ENCODE results near the gene PXDN.

The PXDN gene

GRCh38 chr2:1777781-1778180 lies 33.5 kb upstream of the PXDN start:
- Histone ChIP-seq H3K9me2 (replicated peaks; ENCODE audit: low read depth, low read length) (no peaks in the 10 kb centered on the region), H3K4me2 (ENCODE audit: low read depth, low read length, poor library complexity, severe bottlenecking) (no peak overlapping the region), H3F3A (ENCODE audit: low read depth) (no peaks in the 10 kb centered on the region), H3K4me3 (ENCODE audit: low read length, poor library complexity, severe bottlenecking) (no peak overlapping the region), H4K20me1 (ENCODE audit: insufficient read depth, low read length, poor library complexity, severe bottlenecking) (no peaks in the 10 kb centered on the region), H3K4me1 (ENCODE audit: insufficient read depth, low read length, poor library complexity, severe bottlenecking) (peaks cover 33% of the 10 kb centered on the region), H3K36me3 (ENCODE audit: insufficient read depth, low read length) (no peaks in the 10 kb centered on the region), H3K9ac (ENCODE audit: low read depth, low read length, poor library complexity, severe bottlenecking) (peak overlapping the region; percentile 19), H3K79me2 (ENCODE audit: insufficient read depth, low read length) (no peaks in the 10 kb centered on the region), H3K9me3 (ENCODE audit: insufficient read depth, low read depth, low read length) (no peaks in the 10 kb centered on the region), H3K27me3 (ENCODE audit: insufficient read depth, low read length, poor library complexity, severe bottlenecking) (no peaks in the 10 kb centered on the region), H2AFZ (ENCODE audit: low read length) (no peak overlapping the region)
- TF ChIP-seq, protein P1, sequence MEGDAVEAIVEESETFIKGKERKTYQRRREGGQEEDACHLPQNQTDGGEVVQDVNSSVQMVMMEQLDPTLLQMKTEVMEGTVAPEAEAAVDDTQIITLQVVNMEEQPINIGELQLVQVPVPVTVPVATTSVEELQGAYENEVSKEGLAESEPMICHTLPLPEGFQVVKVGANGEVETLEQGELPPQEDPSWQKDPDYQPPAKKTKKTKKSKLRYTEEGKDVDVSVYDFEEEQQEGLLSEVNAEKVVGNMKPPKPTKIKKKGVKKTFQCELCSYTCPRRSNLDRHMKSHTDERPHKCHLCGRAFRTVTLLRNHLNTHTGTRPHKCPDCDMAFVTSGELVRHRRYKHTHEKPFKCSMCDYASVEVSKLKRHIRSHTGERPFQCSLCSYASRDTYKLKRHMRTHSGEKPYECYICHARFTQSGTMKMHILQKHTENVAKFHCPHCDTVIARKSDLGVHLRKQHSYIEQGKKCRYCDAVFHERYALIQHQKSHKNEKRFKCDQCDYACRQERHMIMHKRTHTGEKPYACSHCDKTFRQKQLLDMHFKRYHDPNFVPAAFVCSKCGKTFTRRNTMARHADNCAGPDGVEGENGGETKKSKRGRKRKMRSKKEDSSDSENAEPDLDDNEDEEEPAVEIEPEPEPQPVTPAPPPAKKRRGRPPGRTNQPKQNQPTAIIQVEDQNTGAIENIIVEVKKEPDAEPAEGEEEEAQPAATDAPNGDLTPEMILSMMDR (conservative IDR thresholded peaks at IDR 0.05; ENCODE audit: low read length): no peak
- TF ChIP-seq EZH2phosphoT487 (IDR thresholded peaks at IDR 0.05; ENCODE audit: borderline replicate concordance): no peak

DNA sequence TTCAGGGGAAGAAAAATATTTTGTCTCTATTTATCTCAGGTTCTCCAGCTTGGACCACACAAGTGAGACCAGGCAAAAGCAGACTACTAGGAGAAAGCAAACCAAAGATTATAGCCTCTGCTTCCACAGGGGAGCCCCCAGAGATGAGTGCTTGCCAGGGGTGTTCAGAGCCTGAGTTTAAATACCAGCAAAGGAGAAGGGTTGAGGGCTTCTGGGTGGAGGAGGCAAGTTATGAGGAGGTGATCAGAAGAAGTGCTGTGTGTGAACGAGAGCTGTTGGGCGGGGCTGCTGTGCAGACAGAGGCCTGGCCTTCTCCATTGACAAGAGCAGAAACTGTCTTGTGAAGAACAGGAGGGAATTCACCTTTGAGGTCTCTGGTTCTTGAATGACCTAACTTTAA lies 32.8 kb upstream of the PXDN start:
- Histone ChIP-seq H3K27me3 (ENCODE audit: insufficient read depth, low read length, poor library complexity, severe bottlenecking) (no peaks in the 10 kb centered on the region), H3K4me1 (ENCODE audit: insufficient read depth, low read length, poor library complexity, severe bottlenecking) (peaks cover 26% of the 10 kb centered on the region), H3K4me3 (ENCODE audit: low read length, poor library complexity, severe bottlenecking) (no peak overlapping the region), H4K20me1 (ENCODE audit: insufficient read depth, low read length, poor library complexity, severe bottlenecking) (no peaks in the 10 kb centered on the region), H3K4me2 (ENCODE audit: low read depth, low read length, poor library complexity, severe bottlenecking) (no peak overlapping the region), H3K9me3 (ENCODE audit: insufficient read depth, low read depth, low read length) (no peaks in the 10 kb centered on the region), H3K36me3 (ENCODE audit: insufficient read depth, low read length) (no peaks in the 10 kb centered on the region), H3F3A (ENCODE audit: low read depth) (no peaks in the 10 kb centered on the region), H3K9me2 (replicated peaks; ENCODE audit: low read depth, low read length) (no peaks in the 10 kb centered on the region), H3K9ac (ENCODE audit: low read depth, low read length, poor library complexity, severe bottlenecking) (peak overlapping the region; percentile 19), H3K79me2 (ENCODE audit: insufficient read depth, low read length) (no peaks in the 10 kb centered on the region), H2AFZ (ENCODE audit: low read length) (no peak overlapping the region)
- TF ChIP-seq, protein P1 (conservative IDR thresholded peaks at IDR 0.05; ENCODE audit: low read length): no peak
- TF ChIP-seq EZH2phosphoT487 (IDR thresholded peaks at IDR 0.05; ENCODE audit: borderline replicate concordance): no peak

DNA sequence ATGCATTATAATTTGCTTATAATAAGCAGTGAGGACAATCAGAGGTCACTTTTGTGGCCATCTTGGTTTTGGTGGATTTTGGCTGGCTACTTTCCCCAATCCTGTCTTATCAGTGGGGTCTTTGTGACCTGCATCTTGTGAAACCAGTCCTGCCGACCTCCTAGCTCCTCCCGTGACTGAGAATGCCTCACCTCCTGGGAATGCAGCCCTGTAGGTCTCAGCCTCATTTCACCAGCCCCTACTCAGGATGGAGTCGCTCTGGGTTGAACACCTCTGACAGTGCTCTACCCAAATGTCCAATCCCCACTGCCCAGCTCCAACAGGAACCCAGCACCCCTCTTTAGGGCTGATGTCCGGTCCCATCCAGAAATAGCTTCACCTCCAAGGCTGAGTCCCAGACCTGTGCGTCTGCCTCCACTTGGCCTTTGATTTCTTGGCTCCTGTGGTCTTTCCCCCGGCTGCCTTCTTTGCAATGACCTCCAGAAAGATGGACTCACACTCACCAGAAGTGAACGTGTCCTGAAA lies 31.3 kb upstream of the PXDN start:
- no peaks in the 10 kb centered on the region for H4K20me1 ChIP-seq (ENCODE audit: insufficient read depth, low read length, poor library complexity, severe bottlenecking)
- no peaks in the 10 kb centered on the region for H3K36me3 ChIP-seq (ENCODE audit: insufficient read depth, low read length)
- H3K9ac ChIP-seq (ENCODE audit: low read depth, low read length, poor library complexity, severe bottlenecking): no peak overlapping the region
- no peaks in the 10 kb centered on the region for H3K9me2 ChIP-seq (replicated peaks; ENCODE audit: low read depth, low read length)
- H3K27me3 ChIP-seq (ENCODE audit: insufficient read depth, low read length, poor library complexity, severe bottlenecking): no peaks in the 10 kb centered on the region
- no peak overlapping the region for H2AFZ ChIP-seq (ENCODE audit: low read length)
- no peak overlapping the region for H3K4me2 ChIP-seq (ENCODE audit: low read depth, low read length, poor library complexity, severe bottlenecking)
- no peaks in the 10 kb centered on the region for H3K79me2 ChIP-seq (ENCODE audit: insufficient read depth, low read length)
- no peaks in the 10 kb centered on the region for H3F3A ChIP-seq (ENCODE audit: low read depth)
- no peak overlapping the region for H3K4me3 ChIP-seq (ENCODE audit: low read length, poor library complexity, severe bottlenecking)
- TF ChIP-seq, protein P1 (conservative IDR thresholded peaks at IDR 0.05; ENCODE audit: low read length): no peak
- no peak for TF ChIP-seq EZH2phosphoT487 (IDR thresholded peaks at IDR 0.05; ENCODE audit: borderline replicate concordance)
- no peaks in the 10 kb centered on the region for H3K9me3 ChIP-seq (ENCODE audit: insufficient read depth, low read depth, low read length)
- peaks cover 11% of the 10 kb centered on the region for H3K4me1 ChIP-seq (ENCODE audit: insufficient read depth, low read length, poor library complexity, severe bottlenecking)

Data from Loucy (cell line).